Activated T-helper 17 cell treated with anti-CD3 and anti-CD28 coated beads, Interleukin-2, amount 50 U/mL, for 72 hours (primary cell): ENCODE data around the gene LGALS9C. TPM values are rescaled to one million over a fixed set of nuclear protein-coding genes. Genes with fewer than 3 reads are reported as not detected.
"Not testable (repeated sequence)": the region's sequence is repeated elsewhere in the genome, so short reads cannot be mapped to it uniquely, and the experiment has no call there.

Experiments used
- ATAC-seq: fragments of 150-1000 bp; cut with Tn5 transposase; replicated peaks from 2 replicates; pipeline ENCODE4 v1.10.0; 2021; ENCODE audit warnings: mild to moderate bottlenecking, moderate library complexity
- H3K27ac Mint-ChIP-seq: one replicate; pipeline ENCODE4 v1.8.0; 2022; ENCODE audit warnings: mixed read lengths
- H3K27me3 Mint-ChIP-seq: one replicate; pipeline ENCODE4 v1.8.0; 2022; ENCODE audit warnings: mixed read lengths
- H3K36me3 Mint-ChIP-seq: one replicate; pipeline ENCODE4 v1.8.0; 2022; ENCODE audit warnings: low read depth, mild to moderate bottlenecking, mixed read lengths
- H3K4me1 Mint-ChIP-seq: one replicate; pipeline ENCODE4 v1.8.0; 2022; ENCODE audit warnings: mixed read lengths
- H3K4me3 Mint-ChIP-seq: one replicate; pipeline ENCODE4 v1.8.0; 2022; ENCODE audit warnings: mild to moderate bottlenecking, mixed read lengths
- H3K9me3 Mint-ChIP-seq: one replicate; pipeline ENCODE4 v1.8.0; 2022; ENCODE audit warnings: mixed read lengths
- total RNA-seq, 2 donors: library from RNA; stranded (reverse); gene quantifications; one replicate each; pipeline ENCODE4 v1.2.3, GENCODE V29; 2022

LGALS9C gene
- total RNA-seq, 2 donors from 2014 or later = 0.26 TPM; not detected in 1

DNA sequence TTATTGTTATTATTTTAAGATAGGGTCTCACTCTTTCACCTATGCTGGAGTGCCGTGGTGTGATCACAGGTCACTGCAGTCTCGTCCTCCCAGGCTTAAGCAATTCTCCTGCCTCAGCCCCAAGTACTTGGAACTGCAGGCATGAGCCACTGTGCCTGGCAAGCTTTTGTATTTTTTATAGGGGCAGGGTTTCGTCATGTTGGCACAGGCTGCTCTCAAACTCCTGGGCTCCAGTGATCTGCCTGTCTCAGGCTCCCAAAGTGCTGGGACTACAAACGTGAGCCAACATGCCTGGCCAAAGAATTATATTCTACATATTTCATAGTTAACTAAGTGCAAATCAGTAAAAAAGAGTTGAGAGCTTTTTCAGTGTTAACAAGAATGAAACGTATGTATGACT lies 65.6 kb downstream of the LGALS9C start:
- ATAC-seq, H3K9me3 Mint-ChIP-seq, H3K4me3 Mint-ChIP-seq, H3K4me1 Mint-ChIP-seq, H3K27me3 Mint-ChIP-seq, H3K27ac Mint-ChIP-seq, H3K36me3 Mint-ChIP-seq: not testable (repeated sequence)

DNA sequence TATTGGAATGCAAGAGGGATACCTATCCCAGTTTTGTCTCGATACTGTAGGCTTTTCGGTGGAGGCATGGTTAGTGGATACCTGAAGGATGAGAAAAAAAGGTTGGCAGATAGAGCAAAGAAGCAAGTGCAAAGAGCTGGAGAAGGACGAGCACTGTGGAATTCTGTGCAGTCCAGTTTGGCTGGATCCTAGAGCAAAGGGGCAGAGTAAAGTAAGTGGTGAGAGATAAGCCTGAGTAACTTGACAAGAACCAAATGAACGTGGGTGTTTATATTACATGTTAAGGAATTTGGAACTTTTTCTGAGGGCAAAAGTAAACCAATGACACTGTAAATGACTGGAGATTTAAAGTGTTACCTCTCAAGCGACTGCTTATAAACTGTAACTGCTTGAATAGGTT lies 66.3 kb downstream of the LGALS9C start:
- ATAC-seq, H3K27me3 Mint-ChIP-seq, H3K36me3 Mint-ChIP-seq, H3K27ac Mint-ChIP-seq, H3K4me1 Mint-ChIP-seq, H3K9me3 Mint-ChIP-seq, H3K4me3 Mint-ChIP-seq: not testable (repeated sequence)

Other genes with a start within 250 kb of the LGALS9C start
- 100 to 1,000 TPM; 247 to 307 TPM for gene FLII, start 218.1 kb upstream of the LGALS9C start, total RNA-seq
- 10 to 100 TPM in 1 of 2 donors, 1 to 10 TPM in 1; 5.0 to 15.2 TPM for gene MIEF2, start 216.1 kb upstream of the LGALS9C start, total RNA-seq
- 10 to 100 TPM; 69.7 to 81.6 TPM for gene TOP3A, start 161.8 kb upstream of the LGALS9C start, total RNA-seq
- gene SMCR8, start 161.5 kb upstream of the LGALS9C start, total RNA-seq = 10 to 100 TPM; 21.7 to 25.5 TPM
- 10 to 100 TPM; 47.0 to 85.6 TPM for gene SHMT1, start 113.2 kb upstream of the LGALS9C start, total RNA-seq
- not detected for gene EVPLL, start 99.0 kb upstream of the LGALS9C start, total RNA-seq
- gene TBC1D28, start 167.6 kb downstream of the LGALS9C start, total RNA-seq = not detected
- 1 to 10 TPM; 4.4 to 7.7 TPM for gene FOXO3B, start 205.5 kb downstream of the LGALS9C start, total RNA-seq